Adrenal gland (tissue), 12 donors: ENCODE data around the gene MMEL1. TPM values are rescaled to one million over a fixed set of nuclear protein-coding genes. Genes with fewer than 3 reads are reported as not detected.

ENCODE experiments used
- DNase-seq, 7 donors: peaks; one replicate each; pipeline ENCODE4 v3.0.0-alpha.2; 2019 to 2020
- H3K27ac ChIP-seq, 5 donors: fragments of 200-600 bp; sonication (generic) in 4 of 5; 1 replicate in 3 of 5; 2 replicates in 2 of 5; pipeline versions ENCODE4 v1.5.1 to v1.8.0; 2016 to 2020; ENCODE audit warnings: mild to moderate bottlenecking in 1 of 5
- H3K27me3 ChIP-seq: fragments of 200-600 bp; 2 replicates; pipeline ENCODE4 v1.8.0; 2021
- H3K36me3 ChIP-seq, 2 donors: fragments of 200-600 bp; replicated peaks in 1 of 2; 1 replicate in 1 of 2; 2 replicates in 1 of 2; pipeline versions ENCODE4 v1.5.1 to v1.8.0; 2018 to 2022
- H3K4me1 ChIP-seq, 2 donors: fragments of 200-600 bp; replicated peaks in 1 of 2; 1 replicate in 1 of 2; 2 replicates in 1 of 2; pipeline versions ENCODE4 v1.5.1 to v1.8.0; 2018 to 2021
- H3K4me3 ChIP-seq, 4 donors: fragments of 200-600 bp; sonication (generic) in 3 of 4; one replicate each; pipeline ENCODE4 v1.5.1; 2016 to 2018
- H3K9me3 ChIP-seq, 3 donors: fragments of 200-600 bp; sonication (generic) in 1 of 3; replicated peaks in 1 of 3; 1 replicate in 2 of 3; 2 replicates in 1 of 3; pipeline versions ENCODE4 v1.5.1 to v1.8.0; 2016 to 2021
- POLR2A ChIP-seq, 2 donors: fragments of 450-650 bp; IDR thresholded peaks; one replicate each; pipeline ENCODE4 v1.6.1; 2017; ENCODE audit warnings: antibody characterized with exemption in 2 of 2, mild to moderate bottlenecking in 2 of 2, moderate library complexity in 1 of 2
- WGBS, 4 donors: extraction: QIAGEN DNeasy Blood & Tissue Kit in 2 of 4; methylation state at CpG; one replicate each; pipeline versions ENCODE4 v1.1.5 to v1.1.7; 2013 to 2017; 5-methylcytosine and 5-hydroxymethylcytosine counted together
- intact Hi-C, 2 donors: fragments of 100-400 bp; cut with DNase I; formaldehyde crosslinking; loops; one replicate each; pipeline versions ENCODE4 v1.14.1 to v1.15.0; 2022 to 2023
- polyA plus RNA-seq, 3 donors: library from polyadenylated mRNA; stranded (reverse); fragments of 200-250 nt in 2 of 3; fragments of 350-450 nt in 1 of 3; fragmentation: Illumina TruSeq in 1 of 3; extraction: RNeasy Lipid Tissue Mini Kit (QIAGEN cat#74804) in 1 of 3; gene quantifications; one replicate each; pipeline ENCODE4 v1.2.3, GENCODE V29; 2013 to 2014
- total RNA-seq, 9 donors: library from RNA; depleted of rRNA in 4 of 9; stranded (reverse); fragments of >200 nt in 4 of 9; fragments of 120-200 nt in 1 of 9; fragmentation: NEBNext Ultra II Directional in 1 of 9; extraction: Animal tissue kit (Norgen Biotek cat#: 25700) in 1 of 9; gene quantifications; one replicate each; pipeline versions ENCODE4 v1.1.0 to v1.2.4, GENCODE V29; 2013 to 2023
- TF ChIP-seq, protein P1 (sequence below), 6 experiments: fragments of 450-650 bp in 4 of 6; fragments of 200-600 bp in 2 of 6; sonication (generic) in 1 of 6; IDR thresholded peaks; 1 replicate in 5 of 6; 2 replicates in 1 of 6; pipeline versions ENCODE4 v1.5.1 to v1.8.0; 2016 to 2021; ENCODE audit warnings: antibody characterized with exemption in 6 of 6, mild to moderate bottlenecking in 2 of 6, moderate library complexity in 1 of 6
- donor health status: healthy with polysubstance abuse.
- donor health status: Bipolar disorder and iron deficiency.
- donor health status: DM: yes; HTN: yes; CAD: no.
- donor health status: DM: no; HTN: no; CAD: no.
- donor health status: DM: no; HTN: no; CAD: no.
- donor health status: DM: yes; HTN: yes; CAD: no.

The MMEL1 gene
- total and polyA plus RNA-seq, 12 donors = 0.30 to 8.2 (median 2.6) TPM

DNA sequence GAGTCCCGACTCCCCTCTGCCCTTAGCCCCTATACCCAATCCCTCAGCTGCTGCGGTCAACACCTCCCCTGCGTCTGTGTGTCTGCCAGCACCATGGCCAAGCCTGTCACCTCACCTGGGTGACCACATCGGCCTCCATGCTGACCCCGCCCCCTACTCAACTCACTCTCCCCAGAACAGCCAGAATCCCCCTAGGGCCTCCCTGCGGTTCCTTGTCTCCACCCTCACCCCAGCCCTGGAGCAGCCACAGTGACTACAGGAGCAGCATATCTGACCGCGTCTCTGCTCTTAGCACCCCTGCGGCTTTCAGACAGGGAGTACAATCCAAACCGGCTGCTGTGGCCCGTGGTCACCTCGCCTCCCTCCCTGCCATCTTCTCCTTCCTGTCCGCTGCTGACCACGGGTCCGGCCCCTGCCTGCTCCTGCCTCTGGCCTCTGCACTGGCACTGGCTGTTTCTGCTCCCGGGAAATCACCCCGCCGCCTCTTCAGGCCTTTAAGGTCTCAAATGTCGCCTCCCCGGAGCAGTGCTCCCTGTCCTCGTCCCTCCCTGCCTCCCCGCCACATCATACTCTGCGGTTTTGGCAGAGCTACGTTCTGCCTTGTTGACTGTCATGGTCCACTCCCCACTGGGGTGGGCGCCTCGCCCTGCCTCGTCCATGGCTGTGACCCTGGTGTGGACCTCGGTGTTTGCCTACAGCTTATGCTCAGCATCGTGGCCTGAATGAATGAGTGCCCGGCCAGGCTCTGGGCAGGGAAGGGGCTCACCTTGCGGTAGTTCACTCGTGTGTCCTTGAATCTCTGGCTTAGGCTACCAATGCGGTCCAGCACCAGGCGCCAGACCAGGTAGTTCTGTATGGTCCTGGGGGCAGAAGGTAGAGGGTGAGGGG, 35.1 kb downstream of the MMEL1 start:
- Histone ChIP-seq H3K4me3 (no peak overlapping the region), H3K27ac (no peak overlapping the region), H3K9me3 (peaks cover 0 to 9% (median 0%) of the 10 kb centered on the region in 3 donors), H3K36me3 (no peaks in the 10 kb centered on the region), H3K4me1 (peaks cover 5 to 13% of the 10 kb centered on the region in 2 donors), H3K27me3 (no peaks in the 10 kb centered on the region)
- WGBS, 4 donors = 79 to 82% (median 81%) methylated on average over 23 to 34 of the region's 34 CpGs
- peak in 2 of 7 donors; percentile 11 to 17 for DNase-seq
- intact Hi-C loops = no loop called here
- TF ChIP-seq, protein P1, sequence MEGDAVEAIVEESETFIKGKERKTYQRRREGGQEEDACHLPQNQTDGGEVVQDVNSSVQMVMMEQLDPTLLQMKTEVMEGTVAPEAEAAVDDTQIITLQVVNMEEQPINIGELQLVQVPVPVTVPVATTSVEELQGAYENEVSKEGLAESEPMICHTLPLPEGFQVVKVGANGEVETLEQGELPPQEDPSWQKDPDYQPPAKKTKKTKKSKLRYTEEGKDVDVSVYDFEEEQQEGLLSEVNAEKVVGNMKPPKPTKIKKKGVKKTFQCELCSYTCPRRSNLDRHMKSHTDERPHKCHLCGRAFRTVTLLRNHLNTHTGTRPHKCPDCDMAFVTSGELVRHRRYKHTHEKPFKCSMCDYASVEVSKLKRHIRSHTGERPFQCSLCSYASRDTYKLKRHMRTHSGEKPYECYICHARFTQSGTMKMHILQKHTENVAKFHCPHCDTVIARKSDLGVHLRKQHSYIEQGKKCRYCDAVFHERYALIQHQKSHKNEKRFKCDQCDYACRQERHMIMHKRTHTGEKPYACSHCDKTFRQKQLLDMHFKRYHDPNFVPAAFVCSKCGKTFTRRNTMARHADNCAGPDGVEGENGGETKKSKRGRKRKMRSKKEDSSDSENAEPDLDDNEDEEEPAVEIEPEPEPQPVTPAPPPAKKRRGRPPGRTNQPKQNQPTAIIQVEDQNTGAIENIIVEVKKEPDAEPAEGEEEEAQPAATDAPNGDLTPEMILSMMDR (IDR thresholded peaks at IDR 0.05) = no peak
- no peak for TF ChIP-seq POLR2A (IDR thresholded peaks at IDR 0.05)

GRCh38 chr1:2596530-2597333, 36.1 kb downstream of the MMEL1 start:
- H3K36me3 ChIP-seq = no peaks in the 10 kb centered on the region
- H3K27ac ChIP-seq = no peak overlapping the region
- H3K9me3 ChIP-seq = peaks cover 0 to 9% (median 0%) of the 10 kb centered on the region in 3 donors
- H3K4me1 ChIP-seq = peaks cover 5 to 13% of the 10 kb centered on the region in 2 donors
- TF ChIP-seq, protein P1 (IDR thresholded peaks at IDR 0.05) = no peak
- TF ChIP-seq POLR2A (IDR thresholded peaks at IDR 0.05) = no peak
- peak in 2 of 7 donors; percentile 11 to 13 for DNase-seq
- intact Hi-C loops = no loop called here
- 90 to 93% (median 91%) methylated on average over 3 to 28 of the region's 28 CpGs for WGBS, 4 donors
- no peak overlapping the region for H3K4me3 ChIP-seq
- no peaks in the 10 kb centered on the region for H3K27me3 ChIP-seq

- 81 to 92% (median 89%) methylated on average over 15 to 31 of the region's 31 CpGs for WGBS, 4 donors
- Histone ChIP-seq H3K36me3 (no peaks in the 10 kb centered on the region), H3K4me1 (peaks cover 5 to 13% of the 10 kb centered on the region in 2 donors), H3K27ac (no peak overlapping the region), H3K27me3 (no peaks in the 10 kb centered on the region), H3K9me3 (peaks cover 0 to 9% (median 0%) of the 10 kb centered on the region in 3 donors), H3K4me3 (no peak overlapping the region)
- peak in 1 of 7 donors; percentile 14 for DNase-seq
- intact Hi-C loops = no loop called here
- TF ChIP-seq POLR2A (IDR thresholded peaks at IDR 0.05) = no peak
- TF ChIP-seq, protein P1 (IDR thresholded peaks at IDR 0.05) = no peak
Measured at GRCh38 chr1:2595812-2596529, 36.8 kb downstream of the MMEL1 start.
